ENCODE results near the gene MYLK4.

The MYLK4 gene

DNA sequence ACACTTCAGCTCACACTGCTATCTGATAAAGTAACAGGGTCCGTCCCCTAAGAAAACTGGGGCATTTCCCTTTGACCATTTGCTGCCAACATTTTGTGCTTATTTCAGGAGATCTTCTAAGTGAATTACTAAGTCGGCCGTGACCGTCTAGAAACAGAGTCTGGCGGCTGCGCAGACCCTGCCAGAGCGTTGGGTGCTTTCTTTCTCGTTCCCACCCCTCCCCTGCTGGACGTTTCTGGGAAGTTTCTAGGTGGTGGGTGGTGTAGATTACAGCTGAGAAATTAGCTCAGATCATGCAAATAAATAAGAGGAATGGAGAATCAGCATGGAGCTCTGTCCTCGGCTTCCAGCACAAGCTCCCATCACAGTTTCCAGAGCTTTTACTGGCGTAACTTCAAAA is 128.1 kb downstream of the MYLK4 start:
- DNase-seq = no peak

DNA sequence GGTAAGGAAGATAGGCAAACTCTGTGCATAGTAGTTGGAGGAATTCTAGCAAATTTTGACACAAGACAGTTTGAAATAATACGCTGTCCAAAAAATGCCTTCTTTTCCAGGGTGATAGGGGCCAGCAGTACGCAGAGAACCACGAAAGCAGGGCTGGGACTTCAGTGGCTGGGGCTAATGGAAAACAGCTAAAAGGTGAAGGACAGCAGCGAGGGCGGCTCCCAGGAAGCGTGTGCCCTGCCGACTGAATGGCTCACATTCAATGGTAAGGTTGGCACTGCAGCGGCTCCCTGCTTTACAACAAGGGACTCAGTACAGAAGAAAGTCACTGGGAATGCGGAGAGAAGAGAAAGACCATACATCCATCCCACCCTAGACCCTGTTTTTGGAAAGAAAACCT is 131.1 kb downstream of the MYLK4 start:
- no peak for DNase-seq

DNA sequence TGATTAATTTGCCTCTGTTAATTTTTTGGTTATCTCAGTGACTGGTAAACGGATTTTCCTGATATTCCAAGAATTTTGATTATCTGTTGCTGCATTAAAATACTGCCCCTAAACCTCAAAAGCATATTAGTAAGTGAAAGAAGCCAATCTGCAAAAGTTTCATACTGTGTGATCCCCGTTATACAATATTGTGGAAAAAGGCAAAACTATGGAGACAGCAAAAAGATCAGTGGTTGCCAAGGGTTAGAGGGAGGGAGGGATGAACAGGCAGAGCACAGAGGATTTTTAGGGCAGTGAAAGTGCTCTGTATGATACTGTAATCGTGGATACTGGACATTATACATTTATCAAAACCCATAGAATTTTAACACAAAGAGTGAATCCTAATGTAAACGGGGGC is 133.0 kb downstream of the MYLK4 start:
- DNase-seq = no peak

DNA sequence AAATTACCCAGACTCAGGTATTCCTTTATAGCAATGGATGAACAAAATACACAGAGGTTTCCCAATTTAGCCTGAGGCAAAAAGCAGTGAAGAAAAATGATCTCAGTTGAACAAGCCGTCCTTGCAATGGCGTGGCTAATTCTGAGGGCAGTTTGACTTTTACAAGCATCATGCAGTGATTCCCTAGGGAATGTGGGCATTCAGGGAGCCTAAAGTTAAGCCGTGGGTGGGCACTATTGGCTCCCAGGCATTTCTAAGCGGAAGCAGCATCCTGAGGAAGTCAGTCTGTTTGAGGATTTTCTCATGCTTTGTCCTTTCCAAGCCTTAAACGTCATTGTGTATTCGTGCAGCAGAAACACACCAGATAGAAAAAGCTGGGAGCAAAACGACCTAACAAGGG is 133.9 kb downstream of the MYLK4 start:
- no peak for DNase-seq

DNA sequence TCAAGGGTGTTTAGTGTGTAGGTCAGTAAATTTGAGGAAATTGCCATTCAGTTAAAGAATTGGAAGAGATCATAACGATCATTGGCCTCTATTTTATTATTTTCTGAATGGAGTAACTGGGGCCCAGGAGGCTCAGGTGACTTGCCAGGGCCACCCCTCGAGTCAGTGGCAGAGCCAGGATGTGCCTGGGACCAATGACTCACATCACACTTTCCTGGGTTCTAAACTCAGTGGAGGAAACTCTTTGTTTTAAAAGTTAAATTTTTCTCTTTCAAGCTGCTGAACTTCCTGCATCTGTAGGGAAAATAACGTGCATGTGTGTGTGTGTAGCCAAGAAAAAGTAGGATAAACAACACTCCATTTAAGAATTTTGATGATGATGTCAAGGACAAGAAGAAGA is 135.5 kb downstream of the MYLK4 start:
- no peak for DNase-seq

DNA sequence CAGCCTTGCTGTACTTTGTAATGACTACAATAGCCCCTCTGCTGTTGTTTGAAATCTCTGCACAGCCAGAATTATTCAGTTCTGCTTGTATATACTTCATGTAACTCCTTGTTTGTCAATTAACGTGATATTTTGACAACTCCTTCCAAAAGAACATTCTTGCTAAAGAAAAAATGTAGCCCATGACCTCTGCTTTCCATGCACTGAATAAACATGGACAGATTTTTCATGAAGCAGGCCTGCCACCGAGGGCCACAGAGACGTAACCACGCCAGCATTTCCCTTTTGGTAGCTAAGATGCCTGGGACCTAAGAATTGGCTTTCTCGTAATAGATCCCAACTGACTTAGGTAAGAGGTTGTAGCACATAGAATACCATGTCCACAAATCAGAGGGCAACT is 135.9 kb downstream of the MYLK4 start:
- no peak for DNase-seq

DNA sequence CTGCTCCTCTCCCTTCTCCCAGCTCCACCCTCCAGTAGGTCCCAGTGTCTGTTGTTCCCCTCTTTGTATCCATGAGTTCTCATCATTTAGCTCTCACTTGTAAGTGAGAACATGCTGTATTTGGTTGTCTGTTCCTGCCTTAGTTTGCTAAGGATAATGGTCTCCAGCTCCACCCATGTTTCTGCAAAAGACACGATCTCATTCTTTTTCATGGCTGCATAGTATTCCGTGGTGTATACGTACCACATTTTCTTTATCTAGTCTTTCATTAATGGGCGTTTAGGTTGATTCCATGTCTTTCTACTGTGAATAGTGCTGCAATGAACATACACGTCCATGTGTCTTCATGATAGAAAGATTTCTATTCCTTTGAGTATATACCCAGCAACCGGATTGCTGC is 136.6 kb downstream of the MYLK4 start:
- no peak for DNase-seq
